Measurements from ENCODE around the gene TEKT5.
A peak's percentile ranks its signal among the peaks of the same experiment; 100 is the strongest.

Gene TEKT5

DNA sequence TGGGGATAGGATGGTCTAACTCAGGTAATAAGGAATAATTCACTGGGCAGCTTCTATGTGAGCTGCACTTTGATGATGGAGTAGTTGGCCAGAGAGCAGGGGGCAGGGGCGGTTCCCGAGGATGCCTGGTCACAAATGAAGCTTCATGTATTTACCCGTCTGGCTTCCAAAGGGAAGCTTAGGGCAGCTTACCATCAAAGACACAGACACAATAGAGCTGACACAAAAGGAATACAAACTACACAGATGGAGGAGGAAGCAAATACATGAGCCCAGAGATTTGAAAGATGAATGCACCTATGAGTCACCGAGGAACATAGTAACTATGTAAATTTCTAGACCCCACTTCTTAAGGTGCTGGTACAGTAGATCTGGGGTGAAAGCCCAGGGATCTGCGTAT lies 105.6 kb downstream of the TEKT5 start:
- H3K4me1 ChIP-seq (ENCODE audit: control insufficient read depth, insufficient read depth, low read length) = no peaks in the 10 kb centered on the region
- no peaks in the 10 kb centered on the region for H3K27me3 ChIP-seq (ENCODE audit: control insufficient read depth, insufficient read depth, low read length)
- no peak overlapping the region for H3K4me3 ChIP-seq (ENCODE audit: low read length)
- no peak overlapping the region for H3K9ac ChIP-seq (ENCODE audit: low read length)
- H3K36me3 ChIP-seq (ENCODE audit: control insufficient read depth, insufficient read depth, low read length) = no peaks in the 10 kb centered on the region
- no peak overlapping the region for H3K27ac ChIP-seq (ENCODE audit: low read depth, low read length)

- Histone ChIP-seq H3K4me1 (ENCODE audit: control insufficient read depth, insufficient read depth, low read length) (no peaks in the 10 kb centered on the region), H3K36me3 (ENCODE audit: control insufficient read depth, insufficient read depth, low read length) (no peaks in the 10 kb centered on the region), H3K9ac (ENCODE audit: low read length) (no peak overlapping the region), H3K4me3 (ENCODE audit: low read length) (no peak overlapping the region), H3K27me3 (ENCODE audit: control insufficient read depth, insufficient read depth, low read length) (no peaks in the 10 kb centered on the region), H3K27ac (ENCODE audit: low read depth, low read length) (no peak overlapping the region)
These were observed 107.1 kb downstream of the TEKT5 start for GRCh38 chr16:10587622-10588021.

DNA sequence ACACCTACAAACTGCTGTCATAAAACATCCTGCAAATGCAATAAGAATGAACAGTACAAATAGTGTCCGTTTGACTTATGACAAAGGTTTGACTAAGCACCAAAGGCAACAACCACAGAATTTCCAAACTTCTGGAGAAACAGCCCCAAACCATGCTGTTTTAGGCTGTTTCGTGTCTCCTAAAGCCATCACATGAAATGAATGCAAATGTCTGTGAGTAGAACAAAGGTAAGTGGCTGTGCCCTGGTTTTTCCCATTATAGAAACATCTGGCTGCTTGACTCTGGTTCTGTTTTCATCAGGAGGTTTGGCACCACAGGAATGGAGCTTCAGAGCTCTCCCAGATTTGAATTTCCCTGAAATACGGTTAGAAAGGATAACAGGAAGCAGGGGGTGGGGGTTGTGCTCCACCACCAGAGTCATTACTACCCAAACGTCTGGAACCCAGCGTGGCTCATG lies 109.7 kb downstream of the TEKT5 start:
- Histone ChIP-seq H3K9ac (ENCODE audit: low read length) (no peak overlapping the region), H3K27ac (ENCODE audit: low read depth, low read length) (no peak overlapping the region), H3K27me3 (ENCODE audit: control insufficient read depth, insufficient read depth, low read length) (no peaks in the 10 kb centered on the region), H3K4me3 (ENCODE audit: low read length) (no peak overlapping the region), H3K4me1 (ENCODE audit: control insufficient read depth, insufficient read depth, low read length) (peaks cover 6% of the 10 kb centered on the region), H3K36me3 (ENCODE audit: control insufficient read depth, insufficient read depth, low read length) (no peaks in the 10 kb centered on the region)

DNA sequence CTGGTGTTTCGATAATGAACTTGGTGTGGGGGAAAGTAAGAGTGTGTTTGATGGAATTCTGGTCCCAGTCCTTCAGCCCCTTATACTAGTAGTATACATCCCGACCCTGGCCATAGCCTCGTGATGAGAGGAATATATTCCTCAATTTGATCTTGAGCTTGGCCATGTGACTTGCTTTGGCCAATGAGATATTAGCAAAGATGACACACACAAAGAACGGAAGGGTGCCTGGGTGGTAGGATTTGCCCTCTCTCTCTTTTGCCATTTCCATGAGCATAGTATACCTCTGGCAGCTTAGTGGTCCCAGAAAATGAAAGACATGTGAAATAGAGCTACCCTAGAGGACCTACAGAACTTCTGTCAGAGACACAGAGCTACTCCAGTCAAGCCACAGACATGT lies 111.5 kb downstream of the TEKT5 start:
- H3K4me1 ChIP-seq (ENCODE audit: control insufficient read depth, insufficient read depth, low read length) = peaks cover 19% of the 10 kb centered on the region
- H3K27ac ChIP-seq (ENCODE audit: low read depth, low read length) = no peak overlapping the region
- H3K9ac ChIP-seq (ENCODE audit: low read length) = no peak overlapping the region
- no peaks in the 10 kb centered on the region for H3K27me3 ChIP-seq (ENCODE audit: control insufficient read depth, insufficient read depth, low read length)
- no peaks in the 10 kb centered on the region for H3K36me3 ChIP-seq (ENCODE audit: control insufficient read depth, insufficient read depth, low read length)
- H3K4me3 ChIP-seq (ENCODE audit: low read length) = no peak overlapping the region

DNA sequence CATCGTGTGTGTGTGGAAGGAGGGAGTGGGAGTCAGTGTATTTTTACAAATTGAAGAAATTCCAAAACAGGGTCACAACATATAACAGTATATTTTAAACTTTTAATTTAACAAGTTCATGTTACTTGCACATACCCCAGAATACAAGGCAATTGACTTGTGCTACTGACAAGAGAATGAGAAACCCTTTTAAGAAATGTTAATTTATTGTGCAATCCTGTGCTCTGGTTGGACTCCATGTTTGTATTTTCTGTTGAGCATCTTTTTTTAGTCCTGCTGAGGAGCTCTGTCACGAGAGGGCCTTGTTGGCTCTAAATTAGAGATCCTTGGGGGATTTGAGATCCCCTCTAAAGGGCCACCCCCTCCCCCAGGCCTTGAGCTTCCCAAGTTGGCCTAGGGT lies 113.2 kb downstream of the TEKT5 start:
- H3K4me1 ChIP-seq (ENCODE audit: control insufficient read depth, insufficient read depth, low read length) = peaks cover 34% of the 10 kb centered on the region
- no peaks in the 10 kb centered on the region for H3K36me3 ChIP-seq (ENCODE audit: control insufficient read depth, insufficient read depth, low read length)
- no peak overlapping the region for H3K9ac ChIP-seq (ENCODE audit: low read length)
- H3K27me3 ChIP-seq (ENCODE audit: control insufficient read depth, insufficient read depth, low read length) = no peaks in the 10 kb centered on the region
- H3K27ac ChIP-seq (ENCODE audit: low read depth, low read length) = no peak overlapping the region
- no peak overlapping the region for H3K4me3 ChIP-seq (ENCODE audit: low read length)

- Histone ChIP-seq H3K27ac (ENCODE audit: low read depth, low read length) (peak overlapping the region; percentile 97), H3K27me3 (ENCODE audit: control insufficient read depth, insufficient read depth, low read length) (no peaks in the 10 kb centered on the region), H3K4me3 (ENCODE audit: low read length) (peak overlapping the region; percentile 84)
These were observed 113.9 kb downstream of the TEKT5 start for GRCh38 chr16:10580883-10581247.

DNA sequence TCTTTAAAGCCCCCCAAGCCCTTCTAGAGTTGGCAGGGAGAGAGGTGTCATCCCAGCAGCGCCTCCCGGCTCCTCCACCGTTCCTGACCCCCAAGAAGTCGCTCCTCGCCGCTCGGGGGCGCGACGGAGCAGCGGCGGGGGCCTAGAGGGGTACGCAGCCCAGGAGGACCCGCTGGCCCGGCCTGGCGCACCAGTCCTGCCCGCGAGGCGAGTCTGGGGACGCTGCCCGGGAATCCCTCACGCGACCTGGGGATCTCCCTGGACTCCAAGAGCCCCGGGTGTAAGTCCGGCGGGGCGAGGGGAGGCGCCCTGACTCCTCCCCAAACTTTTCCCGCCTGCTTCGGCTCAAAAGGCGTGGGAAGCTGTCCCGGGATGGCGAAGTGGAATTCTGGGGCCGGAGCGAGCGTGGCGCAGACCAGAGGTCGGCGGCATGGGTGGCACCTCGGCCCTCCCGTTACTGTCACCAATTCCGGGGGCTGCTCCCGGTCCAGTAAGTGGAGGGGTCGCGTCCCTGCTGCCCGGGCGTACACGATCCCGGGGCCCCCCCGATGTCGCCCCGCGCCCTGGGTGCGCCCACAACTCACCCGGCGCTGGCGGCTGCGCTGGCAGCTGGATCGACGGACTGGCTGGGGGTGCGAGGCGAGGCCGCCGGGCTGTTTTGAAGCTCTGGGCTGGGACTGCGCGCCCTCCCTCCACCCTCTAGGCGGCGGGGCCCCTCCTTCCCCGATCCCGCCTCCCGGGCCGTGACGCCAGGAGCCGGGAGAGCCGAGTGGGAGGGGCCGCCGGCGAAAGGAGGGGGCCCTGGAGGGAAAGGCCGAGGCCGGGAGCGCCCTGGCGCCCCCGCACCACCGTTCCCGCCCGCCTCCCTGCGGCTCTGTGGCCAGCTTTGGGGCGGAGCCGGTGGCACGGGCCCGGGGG lies 114.5 kb downstream of the TEKT5 start, which contains the start of gene EMP2:
TSS of gene EMP2 (minus strand) at position 634 of the 918 bp plus-strand sequence. CDS start 32,981 bp downstream, outside the sequence.
- Histone ChIP-seq H3K27me3 (ENCODE audit: control insufficient read depth, insufficient read depth, low read length) (no peaks in the 10 kb centered on the region), H3K36me3 (ENCODE audit: control insufficient read depth, insufficient read depth, low read length) (no peaks in the 10 kb centered on the region), H3K4me3 (ENCODE audit: low read length) (peak within 1 kb of the TSS; percentile 84), H3K4me1 (ENCODE audit: control insufficient read depth, insufficient read depth, low read length) (peaks cover 43% of the 10 kb centered on the region), H3K27ac (ENCODE audit: low read depth, low read length) (peak within 1 kb of the TSS; percentile 97), H3K9ac (ENCODE audit: low read length) (peak within 1 kb of the TSS; percentile 83)

More at GRCh38 chr16:10580883-10581247, 113.9 kb downstream of the TEKT5 start:
- Histone ChIP-seq H3K4me1 (ENCODE audit: control insufficient read depth, insufficient read depth, low read length) (peaks cover 40% of the 10 kb centered on the region), H3K9ac (ENCODE audit: low read length) (no peak overlapping the region), H3K36me3 (ENCODE audit: control insufficient read depth, insufficient read depth, low read length) (no peaks in the 10 kb centered on the region)

DNA sequence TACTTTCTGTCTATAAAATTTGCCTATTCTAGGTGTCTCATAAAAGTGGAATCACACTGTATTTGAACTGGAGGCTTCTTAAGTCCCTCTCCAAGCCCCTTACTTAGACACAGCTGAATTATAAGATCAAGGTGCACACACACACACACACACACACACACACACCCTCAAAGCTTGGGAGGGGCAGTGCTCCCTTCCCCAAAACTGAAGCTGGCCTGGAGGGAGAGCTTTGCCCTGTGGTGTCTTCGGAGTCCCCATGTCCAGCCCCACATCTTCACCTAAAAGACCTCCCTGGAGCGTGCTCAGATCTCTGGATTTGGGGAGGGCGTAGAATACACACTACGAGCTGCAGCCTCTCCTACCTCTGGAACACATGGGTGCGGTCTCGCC lies 115.2 kb downstream of the TEKT5 start:
- H3K4me3 ChIP-seq (ENCODE audit: low read length) = peak overlapping the region; percentile 84
- peaks cover 43% of the 10 kb centered on the region for H3K4me1 ChIP-seq (ENCODE audit: control insufficient read depth, insufficient read depth, low read length)
- no peaks in the 10 kb centered on the region for H3K27me3 ChIP-seq (ENCODE audit: control insufficient read depth, insufficient read depth, low read length)
- peak overlapping the region; percentile 97 for H3K27ac ChIP-seq (ENCODE audit: low read depth, low read length)
- no peaks in the 10 kb centered on the region for H3K36me3 ChIP-seq (ENCODE audit: control insufficient read depth, insufficient read depth, low read length)
- peak overlapping the region; percentile 83 for H3K9ac ChIP-seq (ENCODE audit: low read length)

GRCh38 chr16:10578474-10579316 lies 116.0 kb downstream of the TEKT5 start:
- Histone ChIP-seq H3K9ac (ENCODE audit: low read length) (peak overlapping the region; percentile 61), H3K36me3 (ENCODE audit: control insufficient read depth, insufficient read depth, low read length) (no peaks in the 10 kb centered on the region), H3K27ac (ENCODE audit: low read depth, low read length) (peak overlapping the region; percentile 41), H3K27me3 (ENCODE audit: control insufficient read depth, insufficient read depth, low read length) (no peaks in the 10 kb centered on the region), H3K4me1 (ENCODE audit: control insufficient read depth, insufficient read depth, low read length) (peaks cover 43% of the 10 kb centered on the region), H3K4me3 (ENCODE audit: low read length) (peak overlapping the region; percentile 84)
